Tibial nerve (tissue), 4 donors: ENCODE data around the gene PIM2. TPM values are rescaled to one million over a fixed set of nuclear protein-coding genes. Genes with fewer than 3 reads are reported as not detected.

ENCODE experiments used
- DNase-seq, 2 donors: peaks; one replicate each; pipeline ENCODE4 v3.0.0-alpha.2; 2019; ENCODE audit warnings: low spot score in 2 of 2
- H3K27ac ChIP-seq, 4 donors: fragments of 200-600 bp; sonication (generic) in 3 of 4; one replicate each; pipeline ENCODE4 v1.5.1; 2017 to 2019; ENCODE audit warnings: mild to moderate bottlenecking in 1 of 4
- H3K27me3 ChIP-seq, 2 donors: fragments of 200-600 bp; sonication (generic) in 1 of 2; one replicate each; pipeline versions ENCODE4 v1.5.1 to v1.6.0; 2017 to 2019
- H3K36me3 ChIP-seq, 3 donors: fragments of 200-600 bp; sonication (generic); one replicate each; pipeline ENCODE4 v1.5.1; 2018 to 2019
- H3K4me1 ChIP-seq, 4 donors: fragments of 200-600 bp; sonication (generic) in 3 of 4; one replicate each; pipeline ENCODE4 v1.5.1; 2017 to 2019
- H3K4me3 ChIP-seq, 4 donors: fragments of 200-600 bp; sonication (generic) in 3 of 4; one replicate each; pipeline ENCODE4 v1.5.1; 2017 to 2019; ENCODE audit warnings: mild to moderate bottlenecking in 1 of 4, moderate library complexity in 1 of 4
- H3K9me3 ChIP-seq, 4 donors: fragments of 200-600 bp; sonication (generic) in 3 of 4; one replicate each; pipeline ENCODE4 v1.5.1; 2017 to 2019
- EP300 ChIP-seq, 2 donors: sonication (generic); formaldehyde crosslinking; IDR thresholded peaks; one replicate each; pipeline ENCODE4 v1.6.1; 2017; ENCODE audit warnings: antibody characterized with exemption in 2 of 2, mild to moderate bottlenecking in 1 of 2
- POLR2A ChIP-seq, 2 donors: fragments of 450-650 bp; IDR thresholded peaks; one replicate each; pipeline ENCODE4 v1.6.1; 2017; ENCODE audit warnings: antibody characterized with exemption in 2 of 2, mild to moderate bottlenecking in 2 of 2, moderate library complexity in 2 of 2
- WGBS, 2 donors: methylation state at CpG; one replicate each; pipeline ENCODE4 v1.1.5; 2018; 5-methylcytosine and 5-hydroxymethylcytosine counted together
- small RNA-seq: library from RNA; depleted of rRNA; stranded (forward); fragments of <200 nt; gene quantifications from one replicate; pipeline ENCODE3, GENCODE V24; 2016
- total RNA-seq, 4 donors: library from RNA; depleted of rRNA; stranded (reverse); fragments of >200 nt; gene quantifications; one replicate each; pipeline ENCODE4 v1.1.0, GENCODE V29; 2016
- TF ChIP-seq, protein P1 (sequence below), 5 experiments: fragments of 200-600 bp in 3 of 5; fragments of 450-650 bp in 2 of 5; sonication (generic) in 3 of 5; IDR thresholded peaks; one replicate each; pipeline ENCODE4 v1.5.1; 2016 to 2019; ENCODE audit warnings: antibody characterized with exemption in 5 of 5, mild to moderate bottlenecking in 3 of 5, moderate library complexity in 2 of 5

PIM2 gene
- total RNA-seq, 4 donors from 2014 or later, result 4.9 to 8.4 (median 6.8) TPM

- TF ChIP-seq, protein P1, sequence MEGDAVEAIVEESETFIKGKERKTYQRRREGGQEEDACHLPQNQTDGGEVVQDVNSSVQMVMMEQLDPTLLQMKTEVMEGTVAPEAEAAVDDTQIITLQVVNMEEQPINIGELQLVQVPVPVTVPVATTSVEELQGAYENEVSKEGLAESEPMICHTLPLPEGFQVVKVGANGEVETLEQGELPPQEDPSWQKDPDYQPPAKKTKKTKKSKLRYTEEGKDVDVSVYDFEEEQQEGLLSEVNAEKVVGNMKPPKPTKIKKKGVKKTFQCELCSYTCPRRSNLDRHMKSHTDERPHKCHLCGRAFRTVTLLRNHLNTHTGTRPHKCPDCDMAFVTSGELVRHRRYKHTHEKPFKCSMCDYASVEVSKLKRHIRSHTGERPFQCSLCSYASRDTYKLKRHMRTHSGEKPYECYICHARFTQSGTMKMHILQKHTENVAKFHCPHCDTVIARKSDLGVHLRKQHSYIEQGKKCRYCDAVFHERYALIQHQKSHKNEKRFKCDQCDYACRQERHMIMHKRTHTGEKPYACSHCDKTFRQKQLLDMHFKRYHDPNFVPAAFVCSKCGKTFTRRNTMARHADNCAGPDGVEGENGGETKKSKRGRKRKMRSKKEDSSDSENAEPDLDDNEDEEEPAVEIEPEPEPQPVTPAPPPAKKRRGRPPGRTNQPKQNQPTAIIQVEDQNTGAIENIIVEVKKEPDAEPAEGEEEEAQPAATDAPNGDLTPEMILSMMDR (IDR thresholded peaks at IDR 0.05), result no peak
- TF ChIP-seq POLR2A (IDR thresholded peaks at IDR 0.05) (no peak), EP300 (IDR thresholded peaks at IDR 0.05) (no peak)
- Histone ChIP-seq H3K27me3 (no peaks in the 10 kb centered on the region), H3K27ac (no peak overlapping the region), H3K4me1 (no peaks in the 10 kb centered on the region), H3K36me3 (no peaks in the 10 kb centered on the region), H3K4me3 (no peak overlapping the region), H3K9me3 (no peaks in the 10 kb centered on the region)
- WGBS, 2 donors, result 43 to 55% methylated on average over 4 of the region's 4 CpGs
- DNase-seq, result no peak
Observed at GRCh38 chrX:48864210-48864609, 54.6 kb downstream of the PIM2 start.

Small RNA genes within 50 kb of the gene (small RNA-seq; reads per million reads assigned to genes)
- not detected for gene RNU6-722P

Other genes starting within 250 kb of the PIM2 start
- 10 to 100 TPM in 2 of 4 donors, 1 to 10 TPM in 2; 3.1 to 32.7 (median 9.8) TPM for gene WAS, start 235.2 kb downstream of the PIM2 start, total RNA-seq
- gene SUV39H1, start 222.3 kb downstream of the PIM2 start, total RNA-seq, result 10 to 100 TPM in 1 of 4 donors, 1 to 10 TPM in 3; 4.2 to 10.0 (median 5.2) TPM
- gene GLOD5, start 157.3 kb downstream of the PIM2 start, total RNA-seq, result not detected
- under 1 TPM in 1 of 4 donors, not detected in 3; 0.90 TPM for gene GATA1, start 132.4 kb downstream of the PIM2 start, total RNA-seq
- 100 to 1,000 TPM; 101 to 160 (median 120) TPM for gene HDAC6, start 117.0 kb downstream of the PIM2 start, total RNA-seq
- gene ERAS, start 92.5 kb downstream of the PIM2 start, total RNA-seq, result not detected
- gene PCSK1N, start 83.4 kb downstream of the PIM2 start, total RNA-seq, result 10 to 100 TPM in 1 of 4 donors, 1 to 10 TPM in 3; 5.0 to 21.8 (median 7.3) TPM
- 10 to 100 TPM; 42.0 to 66.6 (median 47.1) TPM for gene TIMM17B, start 21.3 kb downstream of the PIM2 start, total RNA-seq
- 10 to 100 TPM; 40.4 to 60.3 (median 48.7) TPM for gene PQBP1, start 21.1 kb downstream of the PIM2 start, total RNA-seq
- 10 to 100 TPM; 17.0 to 35.5 (median 17.1) TPM for gene SLC35A2, start 7.4 kb downstream of the PIM2 start, total RNA-seq
- 10 to 100 TPM; 39.8 to 79.2 (median 51.6) TPM for gene OTUD5, start 38.6 kb upstream of the PIM2 start, total RNA-seq
- 1 to 10 TPM; 2.1 to 7.5 (median 4.2) TPM for gene KCND1, start 52.8 kb upstream of the PIM2 start, total RNA-seq
- 10 to 100 TPM; 42.5 to 76.2 (median 58.6) TPM for gene GRIPAP1, start 83.2 kb upstream of the PIM2 start, total RNA-seq
- gene TFE3, start 124.3 kb upstream of the PIM2 start, total RNA-seq, result 100 to 1,000 TPM in 3 of 4 donors, 10 to 100 TPM in 1; 98.6 to 124 (median 117) TPM
- gene CCDC120, start 140.0 kb upstream of the PIM2 start, total RNA-seq, result 1 to 10 TPM; 4.1 to 6.6 (median 4.5) TPM
- 10 to 100 TPM; 16.5 to 28.8 (median 19.9) TPM for gene PRAF2, start 155.0 kb upstream of the PIM2 start, total RNA-seq
- gene WDR45, start 160.9 kb upstream of the PIM2 start, total RNA-seq, result 100 to 1,000 TPM in 2 of 4 donors, 10 to 100 TPM in 2; 90.9 to 108 (median 97.7) TPM
- gene GPKOW, start 204.7 kb upstream of the PIM2 start, total RNA-seq, result 10 to 100 TPM; 28.8 to 38.8 (median 36.1) TPM
- 1 to 10 TPM; 1.7 to 8.1 (median 2.3) TPM for gene MAGIX, start 243.7 kb upstream of the PIM2 start, total RNA-seq